ENCODE data around the gene CPB1. TPM values are rescaled to one million over a fixed set of nuclear protein-coding genes. Genes with fewer than 3 reads are reported as not detected.
"Not testable (repeated sequence)": the region's sequence is repeated elsewhere in the genome, so short reads cannot be mapped to it uniquely, and the experiment has no call there.

CPB1 gene
- total RNA-seq, result 10 to 100 TPM in 1 of 2 donors, 1 to 10 TPM in 1; 1.1 to 19.0 TPM

- TF ChIP-seq CTCF (IDR thresholded peaks at IDR 0.05), result no peak
- no peaks in the 10 kb centered on the region for H3K27me3 ChIP-seq
- H3K4me1 ChIP-seq, result no peaks in the 10 kb centered on the region
- intact Hi-C loops (cut with DNase I), result no loop called here
- no peaks in the 10 kb centered on the region for H3K9me3 ChIP-seq
- H3K4me3 ChIP-seq, result no peak within 1 kb of the TSS
- no peak within 1 kb of the TSS for H3K9ac ChIP-seq (ENCODE audit: low read depth in 2 of 2, low read length in 2 of 2)
- no peak within 1 kb of the TSS for H3K27ac ChIP-seq
- no peak for DNase-seq
- no peaks in the 10 kb centered on the region for H3K36me3 ChIP-seq
These were observed at the start of gene CPB1 for GRCh38 chr3:148827585-148827984. CPB1 (plus strand) TSS chr3:148827811; CDS start chr3:148827824, 13 bp downstream.

- H3K9me3 ChIP-seq, result no peaks in the 10 kb centered on the region
- H3K9ac ChIP-seq (ENCODE audit: low read depth in 2 of 2, low read length in 2 of 2), result no peak overlapping the region
- no peak for DNase-seq
- no peaks in the 10 kb centered on the region for H3K4me1 ChIP-seq
- H3K36me3 ChIP-seq, result no peaks in the 10 kb centered on the region
- H3K27ac ChIP-seq, result no peak overlapping the region
- no peak for TF ChIP-seq CTCF (IDR thresholded peaks at IDR 0.05)
- intact Hi-C loops (cut with DNase I), result no loop called here
- no peak overlapping the region for H3K4me3 ChIP-seq
- H3K27me3 ChIP-seq, result no peaks in the 10 kb centered on the region
These were observed 48.7 kb upstream of the CPB1 start for GRCh38 chr3:148778926-148779325.

- H3K27ac ChIP-seq; H3K4me3 ChIP-seq; H3K4me1 ChIP-seq; H3K9ac ChIP-seq (ENCODE audit: low read depth in 2 of 2, low read length in 2 of 2); H3K36me3 ChIP-seq; H3K27me3 ChIP-seq; H3K9me3 ChIP-seq; intact Hi-C loops (cut with DNase I); DNase-seq: not testable (repeated sequence)
These were observed 42.6 kb upstream of the CPB1 start for GRCh38 chr3:148785026-148785425.

GRCh38 chr3:148786159-148786558 is 41.5 kb upstream of the CPB1 start:
- H3K36me3 ChIP-seq; intact Hi-C loops (cut with DNase I); H3K9me3 ChIP-seq; H3K27me3 ChIP-seq; DNase-seq; H3K9ac ChIP-seq (ENCODE audit: low read depth in 2 of 2, low read length in 2 of 2); H3K4me3 ChIP-seq; H3K4me1 ChIP-seq; H3K27ac ChIP-seq: not testable (repeated sequence)

- Histone ChIP-seq H3K9me3 (no peaks in the 10 kb centered on the region), H3K4me1 (no peaks in the 10 kb centered on the region), H3K36me3 (no peaks in the 10 kb centered on the region), H3K4me3 (no peak overlapping the region), H3K27ac (no peak overlapping the region), H3K9ac (ENCODE audit: low read depth in 2 of 2, low read length in 2 of 2) (no peak overlapping the region), H3K27me3 (no peaks in the 10 kb centered on the region)
- no peak for TF ChIP-seq CTCF (IDR thresholded peaks at IDR 0.05)
- no peak for DNase-seq
- intact Hi-C loops (cut with DNase I), result no loop called here
These were observed 38.5 kb upstream of the CPB1 start for GRCh38 chr3:148789146-148789545.

GRCh38 chr3:148789906-148790305 is 37.7 kb upstream of the CPB1 start:
- no peaks in the 10 kb centered on the region for H3K9me3 ChIP-seq
- TF ChIP-seq CTCF (IDR thresholded peaks at IDR 0.05), result no peak
- H3K27me3 ChIP-seq, result no peaks in the 10 kb centered on the region
- no peak for DNase-seq
- intact Hi-C loops (cut with DNase I), result no loop called here
- no peaks in the 10 kb centered on the region for H3K4me1 ChIP-seq
- no peak overlapping the region for H3K4me3 ChIP-seq
- no peak overlapping the region for H3K27ac ChIP-seq
- no peak overlapping the region for H3K9ac ChIP-seq (ENCODE audit: low read depth in 2 of 2, low read length in 2 of 2)
- H3K36me3 ChIP-seq, result no peaks in the 10 kb centered on the region

GRCh38 chr3:148790370-148790769 is 37.2 kb upstream of the CPB1 start:
- Histone ChIP-seq H3K4me3 (no peak overlapping the region), H3K4me1 (no peaks in the 10 kb centered on the region), H3K36me3 (no peaks in the 10 kb centered on the region), H3K9me3 (no peaks in the 10 kb centered on the region), H3K9ac (ENCODE audit: low read depth in 2 of 2, low read length in 2 of 2) (no peak overlapping the region), H3K27ac (no peak overlapping the region), H3K27me3 (no peaks in the 10 kb centered on the region)
- TF ChIP-seq CTCF (IDR thresholded peaks at IDR 0.05), result no peak
- intact Hi-C loops (cut with DNase I), result no loop called here
- no peak for DNase-seq

Measured in colonic mucosa (tissue), 4 donors.